IMR-90 (cell line): ENCODE data around the gene ATXN1. TPM values are rescaled to one million over a fixed set of nuclear protein-coding genes. Genes with fewer than 3 reads are reported as not detected.

ENCODE experiments used
- ATAC-seq: fragments of 200-7000 bp; cut with Tn5 transposase; 2 replicates; pipeline ENCODE4 v1.9.1; 2020; ENCODE audit warnings: low read depth, mild to moderate bottlenecking, moderate library complexity
- BruUV-seq: library from RNA; stranded (reverse); fragments of 400-500 nt; replicated peaks from 2 replicates; lab custom pipeline; 2021; lab: Mats Ljungman, UMichigan
- CTCF ChIA-PET: fragments of 300-600 bp; formaldehyde crosslinking; extraction: SDS; loops from one replicate; lab custom pipeline; 2021; ENCODE audit warnings: antibody characterized with exemption; lab: Yijun Ruan, JAX
- POLR2A ChIA-PET: fragments of 300-600 bp; sonication (Branson Sonifier 250); formaldehyde crosslinking; loops from one replicate; lab custom pipeline; 2022; ENCODE audit warnings: antibody characterized with exemption; ENCODE audit not compliant: unreplicated experiment; lab: Charles Lee
- DNase-seq: peaks from one replicate; pipeline ENCODE4 v3.0.0; 2013
- H2AFZ ChIP-seq: replicated peaks from 2 replicates; pipeline ENCODE3; 2013; ENCODE audit warnings: low read length, mild to moderate bottlenecking; ENCODE audit not compliant: poor library complexity
- H2AK5ac ChIP-seq: 2 replicates; pipeline ENCODE4 v1.6.1; 2013; ENCODE audit warnings: low read depth, low read length, inconsistent platforms
- H2AK9ac ChIP-seq: replicated peaks from 2 replicates; pipeline ENCODE3; 2013; ENCODE audit warnings: mild to moderate bottlenecking, low read depth, low read length, moderate library complexity; ENCODE audit not compliant: poor library complexity
- H2BK120ac ChIP-seq: 2 replicates; pipeline ENCODE4 v1.6.1; 2013; ENCODE audit warnings: low read depth, low read length, inconsistent platforms
- H2BK15ac ChIP-seq: 3 replicates; pipeline ENCODE4 v1.6.1; 2013; ENCODE audit warnings: low read depth, low read length, inconsistent platforms
- H2BK20ac ChIP-seq: 2 replicates; pipeline ENCODE4 v1.6.1; 2013; ENCODE audit warnings: low read depth, mild to moderate bottlenecking, inconsistent platforms, low read length, moderate library complexity
- H2BK5ac ChIP-seq: 2 replicates; pipeline ENCODE4 v1.6.1; 2013; ENCODE audit warnings: mild to moderate bottlenecking, low read depth, low read length, inconsistent platforms; ENCODE audit not compliant: poor library complexity, severe bottlenecking
- H3K14ac ChIP-seq: replicated peaks from 2 replicates; pipeline ENCODE4 v1.6.1; 2013; ENCODE audit warnings: low read depth, low read length, inconsistent platforms
- H3K18ac ChIP-seq: 2 replicates; pipeline ENCODE4 v1.6.1; 2013; ENCODE audit warnings: low read depth, low read length, control low read depth
- H3K23ac ChIP-seq: 2 replicates; pipeline ENCODE4 v1.6.1; 2013; ENCODE audit warnings: low read depth, low read length, inconsistent platforms
- H3K27ac ChIP-seq: 2 replicates; pipeline ENCODE4 v1.5.1; 2013; ENCODE audit warnings: mild to moderate bottlenecking, control low read depth, low read length; ENCODE audit not compliant: insufficient read depth
- H3K27me3 ChIP-seq: 2 replicates; pipeline ENCODE4 v1.6.1; 2013; ENCODE audit warnings: low read length; ENCODE audit not compliant: control insufficient read depth, insufficient read depth
- H3K36me3 ChIP-seq: 2 replicates; pipeline ENCODE4 v1.6.1; 2013; ENCODE audit warnings: low read length, mixed read lengths; ENCODE audit not compliant: control insufficient read depth, insufficient read depth
- H3K4ac ChIP-seq: 2 replicates; pipeline ENCODE4 v1.6.1; 2013; ENCODE audit warnings: low read depth, low read length, inconsistent platforms
- H3K4me1 ChIP-seq: 2 replicates; pipeline ENCODE4 v1.6.1; 2013; ENCODE audit warnings: low read length, mixed read lengths; ENCODE audit not compliant: control insufficient read depth, insufficient read depth
- H3K4me2 ChIP-seq: 2 replicates; pipeline ENCODE4 v1.6.1; 2013; ENCODE audit warnings: low read depth, mild to moderate bottlenecking, control low read depth, low read length, moderate library complexity
- H3K4me3 ChIP-seq: 2 replicates; pipeline ENCODE4 v1.5.1; 2013; ENCODE audit warnings: low read depth, mild to moderate bottlenecking, control low read depth, low read length, moderate library complexity; ENCODE audit not compliant: insufficient read depth
- H3K56ac ChIP-seq: 2 replicates; pipeline ENCODE4 v1.6.1; 2013; ENCODE audit warnings: low read length, inconsistent platforms; ENCODE audit not compliant: insufficient read depth; ENCODE audit errors: extremely low read depth
- H3K79me1 ChIP-seq, 2 experiments: 2 replicates each; pipeline ENCODE4 v1.6.1; 2013; ENCODE audit warnings: low read length in 2 of 2, inconsistent platforms in 1 of 2, low read depth in 1 of 2
- H3K9ac ChIP-seq: 2 replicates; pipeline ENCODE4 v1.6.1; 2013; ENCODE audit warnings: low read depth, low read length, control low read depth
- H3K9me1 ChIP-seq: 2 replicates; pipeline ENCODE4 v1.6.1; 2013; ENCODE audit warnings: low read length, inconsistent platforms; ENCODE audit not compliant: insufficient read depth
- H3K9me3 ChIP-seq: 2 replicates; pipeline ENCODE4 v1.6.1; 2013; ENCODE audit warnings: low read length; ENCODE audit not compliant: control insufficient read depth, insufficient read depth
- H4K20me1 ChIP-seq: 2 replicates; pipeline ENCODE4 v1.6.1; 2013; ENCODE audit warnings: low read length, inconsistent platforms; ENCODE audit not compliant: insufficient read depth
- H4K5ac ChIP-seq: 2 replicates; pipeline ENCODE4 v1.6.1; 2013; ENCODE audit warnings: mild to moderate bottlenecking, low read depth, low read length, control low read depth
- H4K8ac ChIP-seq, 2 experiments: 2 replicates each; pipeline ENCODE4 v1.6.1; 2013; ENCODE audit warnings: low read depth in 2 of 2, low read length in 2 of 2, control low read depth in 1 of 2, inconsistent platforms in 1 of 2
- H4K91ac ChIP-seq: 2 replicates; pipeline ENCODE4 v1.6.1; 2013; ENCODE audit warnings: low read depth, low read length, inconsistent platforms; ENCODE audit not compliant: insufficient read depth
- BHLHE40 ChIP-seq: fragments of 150-350 bp; IDR thresholded peaks from 2 replicates; pipeline ENCODE4 v1.6.1; 2016; ENCODE audit warnings: mild to moderate bottlenecking, low read depth, low read length
- CEBPB ChIP-seq: IDR thresholded peaks from 2 replicates; pipeline ENCODE4 v1.6.1; 2012; ENCODE audit warnings: low read depth, low read length, improper control_type of control experiment
- CHD1 ChIP-seq: IDR thresholded peaks from 2 replicates; pipeline ENCODE4 v1.6.1; 2012; ENCODE audit warnings: low read depth, low read length, improper control_type of control experiment
- CTCF ChIP-seq: conservative IDR thresholded peaks from 2 replicates; pipeline ENCODE4 v1.5.1; 2012; ENCODE audit warnings: mild to moderate bottlenecking, low read depth, low read length, improper control_type of control experiment
- FOS ChIP-seq: fragments of 150-350 bp; IDR thresholded peaks from 2 replicates; pipeline ENCODE4 v1.6.1; 2016; ENCODE audit warnings: low read depth, low read length
- MAFK ChIP-seq: IDR thresholded peaks from 2 replicates; pipeline ENCODE4 v1.6.1; 2012; ENCODE audit warnings: low read depth, low read length, improper control_type of control experiment
- MAZ ChIP-seq: IDR thresholded peaks from 2 replicates; pipeline ENCODE4 v1.6.1; 2012; ENCODE audit warnings: low read depth, mild to moderate bottlenecking, low read length, improper control_type of control experiment, moderate library complexity, borderline replicate concordance
- MXI1 ChIP-seq: IDR thresholded peaks from 2 replicates; pipeline ENCODE4 v1.6.1; 2012; ENCODE audit warnings: low read depth, mild to moderate bottlenecking, low read length, moderate library complexity, borderline replicate concordance
- NFE2L2 ChIP-seq: fragments of 150-350 bp; IDR thresholded peaks from 2 replicates; pipeline ENCODE4 v1.6.1; 2016; ENCODE audit warnings: low read depth, mild to moderate bottlenecking, low read length
- POLR2A ChIP-seq: IDR thresholded peaks from 2 replicates; pipeline ENCODE4 v1.6.1; 2012; ENCODE audit warnings: mild to moderate bottlenecking, low read depth, low read length
- RAD21 ChIP-seq: IDR thresholded peaks from 2 replicates; pipeline ENCODE4 v1.6.1; 2012; ENCODE audit warnings: low read length, improper control_type of control experiment
- RCOR1 ChIP-seq: IDR thresholded peaks from 2 replicates; pipeline ENCODE4 v1.6.1; 2012; ENCODE audit warnings: mild to moderate bottlenecking, low read length, improper control_type of control experiment; ENCODE audit not compliant: insufficient replicate concordance
- RFX5 ChIP-seq: IDR thresholded peaks from 2 replicates; pipeline ENCODE4 v1.8.0; 2012; ENCODE audit warnings: low read depth, mild to moderate bottlenecking, low read length, moderate library complexity
- SMC3 ChIP-seq: fragments of 150-350 bp; IDR thresholded peaks from 2 replicates; pipeline ENCODE4 v1.6.1; 2016; ENCODE audit warnings: low read depth, mild to moderate bottlenecking, antibody characterized with exemption, low read length, moderate library complexity
- WGBS, 2 experiments: methylation state at CpG; one replicate each; pipeline versions ENCODE4 v1.1.5 to v1.1.7; 2013; ENCODE audit warnings: missing lambda C conversion rate in 2 of 2; ENCODE audit not compliant: insufficient read length in 1 of 2; ENCODE audit errors: extremely low coverage in 2 of 2; 5-methylcytosine and 5-hydroxymethylcytosine counted together
- dilution Hi-C: fragments of 300-500 bp; cut with HindIII; formaldehyde crosslinking; loops from one replicate; pipeline ENCODE4 v1.14.3; 2018; ENCODE audit warnings: low sequenced_read_pairs; ENCODE audit not compliant: unreplicated experiment
- in situ Hi-C: fragments of 300-500 bp; cut with MboI; formaldehyde crosslinking; loops from 3 replicates; pipeline ENCODE4 v1.14.3; 2019; ENCODE audit warnings: low sequenced_read_pairs, inconsistent platforms, mixed read lengths
- intact Hi-C: fragments of 100-400 bp; cut with micrococcal nuclease; formaldehyde crosslinking; loops from 2 replicates; pipeline ENCODE4 v1.10.0; 2022
- polyA plus RNA-seq, 3 experiments: library from polyadenylated mRNA; depleted of rRNA; stranded (reverse); fragments of >200 nt; gene quantifications; 2 replicates each; pipeline ENCODE4 v1.2.3, GENCODE V29; 2012; ENCODE audit warnings: low replicate concordance in 1 of 3
- total RNA-seq: library from RNA; depleted of rRNA; stranded (reverse); fragments of >200 nt; gene quantifications from 2 replicates; pipeline ENCODE4 v1.2.3, GENCODE V29; 2012
- TF ChIP-seq, protein P1 (sequence below): fragments of 150-350 bp; IDR thresholded peaks from 2 replicates; pipeline ENCODE4 v1.6.1; 2017; ENCODE audit warnings: mild to moderate bottlenecking, antibody characterized with exemption, low read length, low read depth
- TF ChIP-seq, protein P2 (sequence below): fragments of 150-350 bp; IDR thresholded peaks from 2 replicates; pipeline ENCODE4 v1.6.1; 2016; ENCODE audit warnings: low read depth, mild to moderate bottlenecking, low read length, moderate library complexity, borderline replicate concordance

Gene ATXN1
- total and polyA plus RNA-seq, 2 of the 4 experiments (the other 2 are of a cell fraction), result 7.3 to 11.1 TPM

DNA sequence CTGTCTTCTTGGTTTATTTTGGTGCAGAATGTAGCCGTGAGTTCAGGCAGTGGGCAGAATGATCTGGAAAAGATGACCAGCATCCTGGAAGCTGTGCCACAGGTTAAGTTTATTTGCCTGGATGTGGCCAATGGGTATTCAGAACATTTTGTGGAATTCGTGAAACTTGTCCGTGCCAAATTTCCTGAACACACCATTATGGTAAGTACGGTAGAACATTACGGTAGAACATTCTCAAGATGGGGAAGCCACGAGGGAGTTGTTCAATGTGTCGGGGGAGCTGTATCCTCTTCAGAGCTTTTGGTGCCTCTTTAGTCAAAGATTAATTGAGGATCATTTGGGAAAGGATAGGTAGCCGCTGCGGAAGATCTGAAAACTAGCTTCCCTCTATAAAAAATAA, 506.7 kb downstream of the ATXN1 start:
- 78% methylated on average over 2 of the region's 9 CpGs; no CpG with 5 or more reads in 1 of the 2 experiments for WGBS, 2 experiments
- no peak for TF ChIP-seq POLR2A
- TF ChIP-seq MAFK, result no peak
- TF ChIP-seq RFX5, result no peak
- TF ChIP-seq RAD21, result no peak
- TF ChIP-seq, protein P1, sequence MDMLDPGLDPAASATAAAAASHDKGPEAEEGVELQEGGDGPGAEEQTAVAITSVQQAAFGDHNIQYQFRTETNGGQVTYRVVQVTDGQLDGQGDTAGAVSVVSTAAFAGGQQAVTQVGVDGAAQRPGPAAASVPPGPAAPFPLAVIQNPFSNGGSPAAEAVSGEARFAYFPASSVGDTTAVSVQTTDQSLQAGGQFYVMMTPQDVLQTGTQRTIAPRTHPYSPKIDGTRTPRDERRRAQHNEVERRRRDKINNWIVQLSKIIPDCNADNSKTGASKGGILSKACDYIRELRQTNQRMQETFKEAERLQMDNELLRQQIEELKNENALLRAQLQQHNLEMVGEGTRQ, result no peak
- no peak for TF ChIP-seq CEBPB
- no peak for TF ChIP-seq CHD1
- no peak for TF ChIP-seq BHLHE40
- no peak for TF ChIP-seq SMC3
- TF ChIP-seq MAZ, result no peak
- TF ChIP-seq, protein P2, sequence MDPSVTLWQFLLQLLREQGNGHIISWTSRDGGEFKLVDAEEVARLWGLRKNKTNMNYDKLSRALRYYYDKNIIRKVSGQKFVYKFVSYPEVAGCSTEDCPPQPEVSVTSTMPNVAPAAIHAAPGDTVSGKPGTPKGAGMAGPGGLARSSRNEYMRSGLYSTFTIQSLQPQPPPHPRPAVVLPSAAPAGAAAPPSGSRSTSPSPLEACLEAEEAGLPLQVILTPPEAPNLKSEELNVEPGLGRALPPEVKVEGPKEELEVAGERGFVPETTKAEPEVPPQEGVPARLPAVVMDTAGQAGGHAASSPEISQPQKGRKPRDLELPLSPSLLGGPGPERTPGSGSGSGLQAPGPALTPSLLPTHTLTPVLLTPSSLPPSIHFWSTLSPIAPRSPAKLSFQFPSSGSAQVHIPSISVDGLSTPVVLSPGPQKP, result no peak
- TF ChIP-seq FOS, result no peak
- no peak for TF ChIP-seq NFE2L2
- TF ChIP-seq MXI1, result no peak
- TF ChIP-seq RCOR1, result no peak
- TF ChIP-seq CTCF, result no peak
- H3K36me3 ChIP-seq, result no peaks in the 10 kb centered on the region
- H2BK15ac ChIP-seq, result no peak overlapping the region
- in situ Hi-C loops (no loop called here), dilution Hi-C loops (no loop called here), intact Hi-C loops (no loop called here)
- H3K27me3 ChIP-seq, result no peaks in the 10 kb centered on the region
- H4K5ac ChIP-seq, result no peak overlapping the region
- H3K79me1 ChIP-seq, result no peaks in the 10 kb centered on the region
- no peak overlapping the region for H3K23ac ChIP-seq
- no peak overlapping the region for H3K27ac ChIP-seq
- no peak overlapping the region for H2BK20ac ChIP-seq
- ChIA-PET CTCF (interaction anchor here (0.6 kb wide), 1 partner anchor 37 kb away, joined by 3 read pairs; no protein-coding TSS in a partner anchor), POLR2A (no interaction called here)
- H3K9me1 ChIP-seq, result no peaks in the 10 kb centered on the region
- no peak overlapping the region for H3K9ac ChIP-seq
- H3K9me3 ChIP-seq, result no peaks in the 10 kb centered on the region
- H3K4me1 ChIP-seq, result peaks cover 2% of the 10 kb centered on the region; the same call in 1 of the 2 replicates
- no peak overlapping the region for H2BK120ac ChIP-seq
- H3K18ac ChIP-seq, result no peak overlapping the region
- no peak overlapping the region for H2AK9ac ChIP-seq
- H4K20me1 ChIP-seq, result no peaks in the 10 kb centered on the region
- no peak overlapping the region for H3K4me2 ChIP-seq
- BruUV-seq, result no TSS peak
- H4K8ac ChIP-seq, result no peak overlapping the region
- ATAC-seq (no peak), DNase-seq (no peak)
- no peak overlapping the region for H2AK5ac ChIP-seq
- no peak overlapping the region for H2BK5ac ChIP-seq
- H3K56ac ChIP-seq, result no peak overlapping the region
- H3K4ac ChIP-seq, result no peak overlapping the region
- no peak overlapping the region for H3K4me3 ChIP-seq
- H4K91ac ChIP-seq, result no peak overlapping the region
- no peak overlapping the region for H2AFZ ChIP-seq
- H3K14ac ChIP-seq, result no peak overlapping the region
